Endodermal cell (in vitro differentiated cells): ENCODE measurements around the gene SERP2. TPM values are rescaled to one million over a fixed set of nuclear protein-coding genes. Genes with fewer than 3 reads are reported as not detected.

ENCODE experiments used
- DNase-seq: peaks from one replicate; pipeline ENCODE4 v3.0.0-alpha.2; 2017
- H3K27ac ChIP-seq: 2 replicates; pipeline ENCODE4 v1.5.1; 2013; ENCODE audit warnings: mild to moderate bottlenecking, low read depth, low read length, moderate library complexity
- H3K27me3 ChIP-seq: 2 replicates; pipeline ENCODE4 v1.6.1; 2013; ENCODE audit warnings: mild to moderate bottlenecking, low read length, moderate library complexity; ENCODE audit not compliant: insufficient read depth, control insufficient read depth, poor library complexity, severe bottlenecking
- H3K36me3 ChIP-seq: 2 replicates; pipeline ENCODE4 v1.7.0; 2013; ENCODE audit warnings: mild to moderate bottlenecking, low read length, moderate library complexity; ENCODE audit not compliant: control insufficient read depth, insufficient read depth
- H3K4me1 ChIP-seq: one replicate; pipeline ENCODE4 v1.7.0; 2013; ENCODE audit warnings: low read length; ENCODE audit not compliant: control insufficient read depth, insufficient read depth
- H3K4me3 ChIP-seq: 2 replicates; pipeline ENCODE4 v1.5.1; 2013; ENCODE audit warnings: mild to moderate bottlenecking, low read length, moderate library complexity
- H3K9ac ChIP-seq: 2 replicates; pipeline ENCODE4 v1.6.1; 2013; ENCODE audit warnings: mild to moderate bottlenecking, low read length, moderate library complexity; ENCODE audit not compliant: poor library complexity, severe bottlenecking; ENCODE audit errors: extremely low read depth
- H3K9me3 ChIP-seq: 2 replicates; pipeline ENCODE4 v1.6.1; 2013; ENCODE audit warnings: mild to moderate bottlenecking, low read length, moderate library complexity; ENCODE audit not compliant: control insufficient read depth
- H3K27ac Mint-ChIP-seq: 2 replicates; pipeline ENCODE4 v1.8.0; 2020; ENCODE audit warnings: mixed read lengths
- H3K27me3 Mint-ChIP-seq: 2 replicates; pipeline ENCODE4 v1.8.0; 2021; ENCODE audit warnings: mild to moderate bottlenecking, mixed read lengths; ENCODE audit not compliant: insufficient read depth
- H3K36me3 Mint-ChIP-seq: 2 replicates; pipeline ENCODE4 v1.8.0; 2020; ENCODE audit warnings: low read depth, mixed read lengths
- H3K4me1 Mint-ChIP-seq: 2 replicates; pipeline ENCODE4 v1.8.0; 2020; ENCODE audit warnings: mixed read lengths
- H3K4me3 Mint-ChIP-seq: 2 replicates; pipeline ENCODE4 v1.8.0; 2020; ENCODE audit warnings: mild to moderate bottlenecking, moderate library complexity, mixed read lengths
- H3K9me3 Mint-ChIP-seq: 2 replicates; pipeline ENCODE4 v1.8.0; 2020; ENCODE audit warnings: mild to moderate bottlenecking, mixed read lengths
- CTCF ChIP-seq: fragments of 200-600 bp; sonication (generic); conservative IDR thresholded peaks from 2 replicates; pipeline ENCODE4 v1.5.0; 2021; ENCODE audit warnings: antibody characterized with exemption, mild to moderate bottlenecking
- WGBS, 2 experiments: methylation state at CpG; one replicate each; pipeline versions ENCODE4 v1.1.5 to v1.1.7; 2013; ENCODE audit warnings: missing lambda C conversion rate in 2 of 2, mixed read lengths in 1 of 2; ENCODE audit not compliant: insufficient coverage in 1 of 2, insufficient read length in 1 of 2; 5-methylcytosine and 5-hydroxymethylcytosine counted together
- total RNA-seq, 2 donors: library from RNA; stranded (reverse); fragmentation: NEBNext Ultra II Directional in 1 of 2; extraction: Animal tissue kit (Norgen Biotek cat#: 25700) in 1 of 2; gene quantifications; 2 replicates in 1 of 2; 3 replicates in 1 of 2; pipeline ENCODE4 v1.2.1, GENCODE V29; 2021

Gene SERP2
- total RNA-seq, 2 donors from 2014 or later, result 2.9 to 3.5 TPM

GRCh38 chr13:44417446-44417845 is 43.8 kb downstream of the SERP2 start:
- Histone ChIP-seq H3K27ac (no peak overlapping the region), H3K4me1 (no peaks in the 10 kb centered on the region), H3K4me3 (no peak overlapping the region), H3K9ac (no peak overlapping the region), H3K27me3 (no peaks in the 10 kb centered on the region), H3K36me3 (no peaks in the 10 kb centered on the region), H3K9me3 (no peaks in the 10 kb centered on the region)
- peak; percentile 53 for DNase-seq
- Mint-ChIP-seq H3K9me3 (peaks cover 10% of the 10 kb centered on the region), H3K27me3 (peaks cover 16% of the 10 kb centered on the region), H3K27ac (no peak overlapping the region), H3K4me3 (no peak overlapping the region), H3K36me3 (no peaks in the 10 kb centered on the region), H3K4me1 (peaks cover 17% of the 10 kb centered on the region)
- no peak for TF ChIP-seq CTCF
- 59 to 88% methylated on average over 4 to 8 of the region's 8 CpGs for WGBS, 2 experiments

DNA sequence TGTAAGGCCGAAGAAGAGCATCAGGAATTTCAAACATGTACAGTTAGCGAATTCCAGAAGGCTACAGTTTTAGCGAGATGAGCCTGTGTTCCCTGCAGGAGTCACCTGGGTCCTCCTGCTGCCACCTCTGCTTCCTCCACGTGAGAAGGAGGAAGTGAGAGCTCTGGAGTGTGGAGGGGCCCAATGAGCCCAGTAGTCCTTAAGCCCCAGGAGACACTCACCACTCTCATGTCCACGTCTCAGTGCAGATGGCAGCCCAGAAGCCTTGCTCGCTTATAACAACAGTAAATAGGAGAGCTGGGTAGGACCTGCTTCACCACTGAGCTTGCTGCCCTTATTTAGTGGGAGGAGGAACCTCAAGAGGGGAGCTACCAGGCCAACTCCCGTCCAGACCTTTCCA is 44.3 kb downstream of the SERP2 start:
- Histone ChIP-seq H3K9ac (no peak overlapping the region), H3K27me3 (no peaks in the 10 kb centered on the region), H3K4me1 (no peaks in the 10 kb centered on the region), H3K27ac (no peak overlapping the region), H3K36me3 (no peaks in the 10 kb centered on the region), H3K9me3 (no peaks in the 10 kb centered on the region), H3K4me3 (no peak overlapping the region)
- no peak for TF ChIP-seq CTCF
- Mint-ChIP-seq H3K27ac (no peak overlapping the region), H3K36me3 (no peaks in the 10 kb centered on the region), H3K4me3 (no peak overlapping the region), H3K9me3 (peaks cover 6% of the 10 kb centered on the region), H3K4me1 (peaks cover 14% of the 10 kb centered on the region), H3K27me3 (peaks cover 19% of the 10 kb centered on the region)
- DNase-seq, result peak; percentile 42
- 55 to 87% methylated on average over 3 to 7 of the region's 7 CpGs for WGBS, 2 experiments

DNA sequence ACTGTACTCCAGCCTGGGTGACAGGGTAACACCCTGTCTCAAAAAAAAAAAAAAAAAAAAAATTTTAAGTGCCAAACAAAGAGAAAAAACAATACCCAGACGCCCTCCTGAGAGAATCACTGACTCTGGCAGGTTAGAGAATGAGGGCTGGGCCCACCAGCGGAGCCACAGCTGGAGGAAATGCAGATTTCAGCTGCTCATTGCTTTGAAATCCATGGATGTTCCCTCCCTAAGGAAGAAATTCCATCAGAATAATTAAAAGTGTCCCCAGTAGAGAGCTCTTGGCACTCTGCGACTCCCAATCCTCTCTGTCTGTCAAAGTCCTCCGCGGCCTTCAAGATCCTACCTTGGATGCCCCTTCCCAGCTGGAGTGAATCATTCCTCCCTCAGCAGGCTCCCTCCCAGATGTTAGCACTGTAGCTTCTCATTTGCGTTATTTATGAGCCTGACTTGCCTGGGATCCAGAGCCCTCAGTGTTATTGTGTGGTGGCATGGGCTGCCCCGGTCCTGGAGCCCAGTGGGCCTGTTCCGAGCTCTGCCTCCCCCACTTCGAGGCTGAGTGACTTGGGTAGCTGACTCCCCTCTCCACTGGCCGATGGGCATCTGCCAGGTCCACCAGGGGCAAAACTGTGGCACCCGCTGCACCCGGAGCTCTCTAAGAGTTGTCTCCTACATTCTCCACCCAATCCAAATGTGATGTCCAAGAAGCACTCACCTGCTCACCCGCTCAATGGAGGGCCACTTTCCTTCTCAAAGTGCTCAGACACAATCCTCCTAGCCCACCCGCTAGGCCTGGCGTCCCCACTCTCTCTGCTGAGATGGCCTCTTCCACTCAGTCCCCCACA is 47.0 kb downstream of the SERP2 start:
- DNase-seq, result peak; percentile 70
- H3K36me3 Mint-ChIP-seq, result no peaks in the 10 kb centered on the region

More for the DNA sequence above, 47.0 kb downstream of the SERP2 start:
- Mint-ChIP-seq H3K4me3 (no peak overlapping the region), H3K27ac (no peak overlapping the region), H3K27me3 (peaks cover 17% of the 10 kb centered on the region), H3K9me3 (no peaks in the 10 kb centered on the region), H3K4me1 (peaks cover 13% of the 10 kb centered on the region)
- Histone ChIP-seq H3K9ac (no peak overlapping the region), H3K27me3 (no peaks in the 10 kb centered on the region), H3K4me3 (no peak overlapping the region), H3K9me3 (no peaks in the 10 kb centered on the region), H3K4me1 (no peaks in the 10 kb centered on the region), H3K27ac (no peak overlapping the region), H3K36me3 (no peaks in the 10 kb centered on the region)
- 66 to 77% methylated on average over 13 to 15 of the region's 15 CpGs for WGBS, 2 experiments
- no peak for TF ChIP-seq CTCF
